Measurements from ENCODE around the gene RLF.

RLF gene

DNA sequence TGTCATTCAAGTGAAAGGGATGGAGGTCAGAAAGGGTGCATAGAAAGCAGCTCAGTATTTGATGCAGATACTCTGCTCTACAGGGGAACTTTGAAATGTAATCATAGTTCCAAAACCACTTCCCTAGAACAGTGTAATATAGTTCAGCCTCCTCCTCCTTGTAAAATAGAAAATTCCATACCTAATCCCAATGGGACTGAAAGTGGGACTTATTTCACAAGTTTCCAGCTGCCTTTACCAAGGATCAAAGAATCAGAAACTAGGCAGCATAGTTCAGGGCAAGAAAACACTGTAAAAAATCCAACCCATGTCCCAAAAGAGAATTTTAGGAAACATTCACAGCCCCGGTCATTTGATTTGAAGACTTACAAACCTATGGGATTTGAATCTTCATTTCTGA, 78.4 kb downstream of the RLF start:
- DNase-seq = no peak

DNA sequence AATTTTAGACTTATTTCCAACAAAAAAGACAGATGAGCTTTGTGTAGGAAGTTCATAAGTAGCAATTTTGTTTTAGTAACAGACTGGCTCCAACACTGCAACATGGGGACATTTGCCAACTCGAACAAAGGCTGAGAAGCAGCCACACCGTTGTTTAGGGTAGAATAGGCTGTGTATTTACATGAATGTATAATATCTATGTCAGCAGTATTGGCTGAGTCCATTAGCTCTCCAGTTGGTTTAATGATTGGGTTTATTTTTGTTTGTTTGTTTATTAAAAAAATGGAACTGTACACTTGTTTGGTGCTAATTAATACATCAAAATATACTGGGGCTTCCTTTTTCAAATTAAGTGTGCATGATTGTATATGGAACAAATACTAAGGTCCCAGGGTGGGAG, 79.2 kb downstream of the RLF start:
- DNase-seq = no peak

- no peak for DNase-seq
Observed at GRCh38 chr1:40241362-40241761, 80.2 kb downstream of the RLF start.

- DNase-seq = no peak
Observed at GRCh38 chr1:40243351-40243750, 82.2 kb downstream of the RLF start.

DNA sequence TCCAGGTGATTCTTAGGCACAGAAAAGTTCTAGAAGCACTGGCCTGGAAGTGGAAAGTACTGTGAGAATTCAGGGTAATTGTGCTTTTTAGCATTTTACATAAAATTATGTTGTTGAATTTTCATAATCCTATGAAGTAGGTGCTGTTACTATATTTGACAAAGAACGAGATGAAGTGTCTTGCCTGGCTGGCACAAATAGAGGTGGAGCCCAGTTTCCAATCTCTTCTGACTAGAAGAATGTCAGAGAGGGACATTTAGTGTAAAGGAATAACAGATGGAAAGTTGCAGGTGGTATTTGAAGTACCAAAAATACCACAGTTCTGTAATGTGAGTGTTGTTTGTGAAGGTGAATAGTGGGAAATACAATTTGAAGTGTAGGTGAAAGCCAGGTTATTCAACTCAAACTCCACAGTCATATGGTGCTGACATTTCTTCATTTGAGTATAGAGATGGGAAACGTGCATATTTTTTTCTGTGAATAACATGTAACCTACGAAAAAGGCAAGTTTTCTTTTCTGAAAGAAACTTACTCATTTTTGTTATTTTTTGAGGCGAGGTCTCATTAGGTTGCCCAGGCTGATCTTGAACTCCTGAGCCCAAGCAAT, 83.1 kb downstream of the RLF start:
- no peak for DNase-seq

GRCh38 chr1:40245686-40246085, 84.5 kb downstream of the RLF start:
- no peak for DNase-seq

DNA sequence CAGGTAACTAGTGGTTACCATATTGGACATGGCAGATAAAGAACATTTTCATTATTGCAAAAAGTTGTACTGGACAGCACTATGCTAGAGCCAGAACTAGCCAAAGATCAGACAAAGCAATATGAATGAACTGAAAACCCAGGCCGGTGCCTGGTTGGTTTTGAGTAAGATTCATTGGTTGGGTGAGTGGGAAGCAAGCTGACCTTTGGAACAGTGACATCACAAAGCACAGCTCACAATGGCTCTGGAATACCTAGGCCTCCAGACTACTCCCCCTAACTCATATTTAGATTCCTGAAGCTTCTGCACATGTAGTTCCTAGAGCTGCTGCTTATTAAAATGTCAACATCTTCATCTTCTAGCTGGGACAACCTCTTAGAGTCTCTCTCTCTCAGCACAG, 86.5 kb downstream of the RLF start, which contains the start of gene TMCO2:
Gene TMCO2 (plus strand): TSS at position 283 of the 400 bp plus-strand sequence. CDS start 57 bp downstream, at position 340.
- no peak for DNase-seq

GRCh38 chr1:40248412-40248811, 87.2 kb downstream of the RLF start:
- no peak for DNase-seq

DNA sequence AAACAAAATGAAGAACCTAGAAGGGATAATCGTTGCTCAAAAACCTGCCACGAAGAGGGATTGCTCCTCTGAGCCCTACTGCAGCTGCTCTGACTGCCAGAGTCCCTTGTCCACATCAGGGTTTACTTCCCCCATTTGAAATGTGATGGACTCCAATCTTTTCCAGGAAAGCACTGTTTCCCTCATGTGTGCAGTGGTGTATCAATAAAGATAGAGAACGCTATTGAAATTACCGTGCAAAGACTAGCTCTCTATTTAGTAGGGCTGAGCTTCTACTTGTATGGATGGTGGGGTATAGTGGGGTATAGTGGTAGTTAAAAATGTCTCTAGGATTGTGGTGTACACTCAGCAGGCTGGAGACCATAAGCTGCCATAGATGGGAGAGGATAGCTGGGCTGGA, 90.3 kb downstream of the RLF start:
- no peak for DNase-seq

GRCh38 chr1:40252601-40253000, 91.4 kb downstream of the RLF start:
- no peak for DNase-seq

DNA sequence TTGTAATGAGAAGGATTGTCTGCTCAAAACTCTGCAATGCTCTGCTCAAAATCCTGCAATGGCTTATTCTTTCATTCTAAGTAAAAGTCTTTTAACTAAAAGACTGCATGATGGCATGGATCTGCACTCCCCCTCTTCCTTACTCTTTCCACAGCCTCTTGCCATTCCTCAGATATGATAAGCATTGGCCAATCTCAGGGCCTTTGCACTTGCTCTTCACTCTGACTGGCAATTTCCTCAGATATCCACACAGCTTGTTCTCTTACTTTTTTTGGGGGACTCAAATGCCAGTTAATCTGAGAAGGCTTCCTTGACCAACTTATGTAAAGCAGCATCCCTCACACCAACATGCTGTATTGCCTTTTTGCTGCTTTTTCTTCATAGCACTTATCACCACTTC, 94.0 kb downstream of the RLF start:
- DNase-seq = no peak

DNA sequence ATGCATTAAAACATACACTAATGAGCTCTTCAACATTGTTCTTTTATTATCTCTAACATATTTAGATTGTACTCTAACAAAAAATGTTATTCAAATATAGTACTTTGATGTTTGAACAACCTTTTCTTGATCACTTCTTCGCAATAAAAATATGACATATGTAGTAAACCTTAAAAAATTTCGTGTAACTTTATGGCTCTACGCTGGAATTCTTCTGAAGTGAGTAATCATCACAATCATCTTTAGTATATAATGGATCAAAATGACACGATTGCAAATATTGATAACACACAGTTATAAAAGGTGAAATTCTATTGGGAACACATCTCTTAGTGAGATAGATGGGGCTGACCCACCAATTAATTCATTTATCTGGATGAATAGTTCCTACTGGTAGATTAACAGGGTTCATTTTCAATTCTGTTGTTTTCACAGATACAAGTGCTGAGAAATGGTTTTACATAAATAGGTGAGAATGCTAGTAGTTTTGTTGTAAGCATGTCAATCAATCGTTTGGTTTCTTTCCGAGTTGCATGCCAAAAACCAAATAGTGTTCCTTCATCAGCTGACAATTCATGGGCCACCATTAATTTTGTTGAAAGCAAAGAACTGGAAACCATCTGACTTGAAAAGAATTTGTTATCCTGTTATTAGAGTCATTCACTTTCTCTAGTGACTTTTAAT, 95.4 kb downstream of the RLF start:
- DNase-seq = no peak

DNA sequence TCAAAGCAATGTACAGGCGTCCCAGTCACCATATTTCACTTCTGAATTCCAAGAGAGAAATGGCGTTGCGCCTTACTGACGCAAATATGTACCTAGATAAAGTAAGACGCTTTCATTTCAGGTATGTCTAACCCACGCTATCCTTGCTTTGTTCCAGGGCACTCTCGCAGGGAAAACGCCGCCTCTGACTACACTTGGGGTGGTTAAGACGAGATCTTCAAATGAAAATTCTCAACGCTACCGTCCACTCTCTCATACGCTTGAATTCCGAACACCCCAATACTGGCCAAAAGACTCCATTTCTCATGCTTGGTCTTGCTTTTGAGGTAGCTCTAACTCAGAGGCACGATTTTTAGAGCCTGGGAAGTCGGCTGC, 96.1 kb downstream of the RLF start:
- DNase-seq = no peak

GRCh38 chr1:40257688-40258444, 96.7 kb downstream of the RLF start, which contains the start of gene ZMPSTE24:
TSS of gene ZMPSTE24 (plus strand) at chr1:40258236. CDS start at chr1:40258272, 36 bp downstream.
- DNase-seq = peak; percentile 87 to 91 (median 90)

- no peak for DNase-seq
Observed at GRCh38 chr1:40258445-40258769, 97.2 kb downstream of the RLF start.

GRCh38 chr1:40264354-40264781, 103.2 kb downstream of the RLF start:
- DNase-seq = no peak

DNA sequence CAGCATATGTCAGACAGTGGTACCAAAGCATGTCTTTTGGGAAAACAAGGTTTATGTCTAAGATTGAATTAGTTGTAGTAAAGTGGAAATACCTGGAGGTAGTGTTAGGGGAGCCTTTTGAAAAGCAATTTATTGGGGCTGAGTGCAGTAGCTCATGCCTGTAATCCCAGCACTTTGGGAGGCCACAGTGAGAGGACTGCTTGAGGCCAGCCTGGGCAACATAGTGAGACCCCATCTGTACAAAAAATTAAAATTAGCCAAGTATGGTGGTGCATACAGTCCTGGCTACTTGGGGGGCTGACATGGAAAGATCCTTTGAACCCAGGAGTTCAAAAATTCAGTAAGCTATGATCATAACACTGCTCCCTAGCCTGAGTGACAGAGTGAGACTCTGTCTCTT, 104.1 kb downstream of the RLF start:
- no peak for DNase-seq

DNA sequence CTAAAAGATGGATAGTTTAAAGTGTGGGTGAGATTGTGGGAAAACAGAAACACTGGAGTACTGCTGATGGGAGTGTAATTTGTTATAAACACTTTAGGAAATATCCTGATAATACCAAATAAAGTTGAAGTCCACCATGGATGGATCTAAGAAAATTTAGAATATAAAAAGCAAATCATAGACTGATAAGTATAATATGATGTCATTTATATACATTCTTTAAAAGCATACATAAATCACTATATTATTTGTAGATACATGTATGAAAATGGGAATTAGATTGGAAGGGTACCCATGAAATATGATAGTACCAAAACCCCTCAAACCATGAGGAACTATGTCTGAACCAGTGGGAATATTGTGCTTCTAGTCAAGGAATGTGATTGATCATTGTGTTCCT, 104.7 kb downstream of the RLF start:
- no peak for DNase-seq

DNA sequence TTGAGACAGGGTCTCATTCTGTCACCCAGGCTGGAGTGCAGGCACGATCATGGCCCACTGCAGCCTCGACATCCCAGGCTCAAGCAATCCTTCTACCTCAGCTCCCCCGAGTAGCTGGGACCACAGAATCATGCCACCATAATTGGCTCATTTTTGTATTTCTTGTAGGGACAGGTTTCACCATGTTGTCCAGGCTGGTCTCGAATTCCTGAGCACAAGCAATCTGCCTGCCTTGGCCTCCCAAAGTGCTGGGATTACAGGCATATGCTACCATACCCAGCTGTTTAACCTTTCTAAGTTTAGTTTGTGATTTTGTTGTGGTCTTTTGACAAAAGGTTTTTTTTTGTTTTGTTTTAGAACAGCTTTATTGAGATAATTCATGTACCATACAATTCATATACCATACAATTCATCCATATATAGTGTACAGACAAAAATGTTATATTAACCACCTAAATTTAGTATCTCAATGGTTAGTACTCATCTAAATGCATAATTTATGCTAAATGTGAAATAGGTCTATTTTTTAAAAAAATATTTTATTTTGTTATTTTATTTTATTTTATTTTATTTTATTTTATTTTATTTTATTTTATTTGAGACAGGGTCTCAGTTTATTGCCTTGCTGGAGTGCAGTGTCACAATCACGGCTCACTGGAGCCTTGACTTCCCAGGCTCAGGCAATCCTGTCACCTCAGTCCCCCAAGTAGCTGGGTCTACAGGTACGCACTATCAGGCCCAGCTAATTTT, 105.8 kb downstream of the RLF start:
- DNase-seq = no peak

DNA sequence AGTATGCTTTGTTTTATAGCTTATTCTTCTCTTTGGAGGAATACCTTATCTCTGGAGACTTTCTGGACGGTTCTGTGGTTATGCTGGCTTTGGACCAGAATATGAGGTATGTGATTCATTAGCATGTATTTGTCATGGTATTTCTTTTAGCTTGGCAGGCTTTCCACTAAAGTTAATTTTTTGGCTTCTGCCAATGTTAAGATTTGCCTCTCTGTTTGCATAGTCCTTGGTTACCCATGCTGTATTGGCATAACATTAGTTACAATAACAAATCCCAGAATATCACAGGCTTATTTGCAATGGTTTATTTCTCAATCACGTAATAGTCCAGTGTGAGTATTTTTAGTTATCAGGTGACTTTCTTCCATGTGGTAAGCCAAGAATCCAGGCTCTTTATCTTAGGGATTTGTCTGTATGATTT, 106.6 kb downstream of the RLF start:
- no peak for DNase-seq

- DNase-seq = no peak
Observed at GRCh38 chr1:40268211-40268610, 107.0 kb downstream of the RLF start.

DNA sequence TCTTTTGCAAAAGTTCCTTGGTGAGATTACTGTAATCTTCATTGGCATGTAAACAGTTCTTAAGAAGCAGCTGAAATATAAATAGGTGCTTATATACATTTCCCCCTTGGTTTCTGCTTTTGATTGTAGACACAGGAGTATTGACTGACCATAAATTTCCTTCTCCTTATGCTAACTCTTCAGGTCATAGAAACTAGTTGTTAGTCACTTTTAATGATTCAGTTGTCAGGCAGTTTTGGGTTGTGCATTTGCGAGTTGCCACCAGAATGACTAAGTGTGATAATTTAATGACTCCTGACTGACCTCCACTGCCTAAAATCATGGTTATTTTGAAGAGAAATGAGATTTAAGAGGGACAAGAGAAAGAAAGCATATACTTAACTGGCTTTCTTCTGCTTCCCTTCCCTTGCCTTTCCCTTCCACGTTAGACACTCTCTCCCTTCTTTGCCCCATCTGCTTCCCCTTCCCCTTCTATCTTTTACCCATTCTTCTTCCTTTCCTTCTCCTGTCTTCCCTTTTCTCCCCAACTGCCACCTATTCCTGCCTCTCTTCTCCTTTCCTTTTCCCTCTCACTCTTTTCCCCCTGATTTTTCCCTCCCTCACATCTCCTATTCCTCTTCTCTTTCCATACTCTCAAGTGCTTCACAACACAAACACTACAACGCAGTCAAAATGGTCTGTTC, 109.1 kb downstream of the RLF start:
- no peak for DNase-seq
